ENCODE results near the gene JMJD4.

JMJD4 gene, protein sequence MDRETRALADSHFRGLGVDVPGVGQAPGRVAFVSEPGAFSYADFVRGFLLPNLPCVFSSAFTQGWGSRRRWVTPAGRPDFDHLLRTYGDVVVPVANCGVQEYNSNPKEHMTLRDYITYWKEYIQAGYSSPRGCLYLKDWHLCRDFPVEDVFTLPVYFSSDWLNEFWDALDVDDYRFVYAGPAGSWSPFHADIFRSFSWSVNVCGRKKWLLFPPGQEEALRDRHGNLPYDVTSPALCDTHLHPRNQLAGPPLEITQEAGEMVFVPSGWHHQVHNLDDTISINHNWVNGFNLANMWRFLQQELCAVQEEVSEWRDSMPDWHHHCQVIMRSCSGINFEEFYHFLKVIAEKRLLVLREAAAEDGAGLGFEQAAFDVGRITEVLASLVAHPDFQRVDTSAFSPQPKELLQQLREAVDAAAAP

DNA sequence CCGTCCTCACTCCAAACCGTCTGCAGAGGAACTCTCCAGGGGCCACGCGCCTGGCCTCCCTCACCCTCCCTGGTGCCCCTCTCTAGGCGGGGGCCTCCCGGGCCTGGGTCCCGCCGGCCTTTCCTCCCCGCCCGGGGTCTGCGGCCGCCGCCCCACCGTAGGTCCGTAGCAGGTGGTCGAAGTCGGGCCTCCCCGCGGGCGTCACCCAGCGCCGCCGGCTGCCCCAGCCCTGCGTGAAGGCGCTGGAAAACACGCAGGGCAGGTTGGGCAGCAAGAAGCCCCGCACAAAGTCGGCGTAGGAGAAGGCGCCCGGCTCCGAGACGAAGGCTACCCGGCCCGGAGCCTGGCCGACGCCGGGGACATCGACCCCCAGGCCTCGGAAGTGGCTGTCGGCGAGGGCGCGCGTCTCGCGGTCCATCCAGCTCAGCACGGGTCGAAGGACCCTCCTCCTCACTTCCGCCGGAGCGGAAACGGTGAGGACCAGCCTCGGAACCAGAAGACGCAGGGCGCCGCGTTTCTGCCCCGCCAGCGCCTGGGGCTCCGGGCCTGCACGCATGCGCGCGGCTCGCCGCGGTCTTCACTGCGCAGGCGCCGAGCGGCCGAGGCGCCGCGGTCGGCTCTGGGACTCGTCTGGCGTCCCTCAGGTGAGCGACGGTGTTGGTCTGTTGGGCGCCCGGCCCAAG lies at the start of gene JMJD4, which contains the start of gene SNAP47:
Gene JMJD4 (minus strand): TSS at position 447 of the 683 bp plus-strand sequence. CDS start 29 bp downstream, at position 418.
Gene SNAP47 (plus strand): TSS at position 580 of the 683 bp plus-strand sequence. CDS start 12,302 bp downstream, outside the sequence.
- H3K27me3 Mint-ChIP-seq (ENCODE audit: low read depth), result no peaks in the 10 kb centered on the region
- H3K4me1 Mint-ChIP-seq (ENCODE audit: low read depth), result peaks cover 17% of the 10 kb centered on the region
- H3K4me3 Mint-ChIP-seq, result peak within 1 kb of the TSS; percentile 94
- DNase-seq (ENCODE audit: low spot score), result peak; percentile 95
- no peaks in the 10 kb centered on the region for H3K9me3 Mint-ChIP-seq
- peak within 1 kb of the TSS; percentile 91 for H3K27ac Mint-ChIP-seq
- H3K36me3 Mint-ChIP-seq (ENCODE audit: low read depth), result no peaks in the 10 kb centered on the region

DNA sequence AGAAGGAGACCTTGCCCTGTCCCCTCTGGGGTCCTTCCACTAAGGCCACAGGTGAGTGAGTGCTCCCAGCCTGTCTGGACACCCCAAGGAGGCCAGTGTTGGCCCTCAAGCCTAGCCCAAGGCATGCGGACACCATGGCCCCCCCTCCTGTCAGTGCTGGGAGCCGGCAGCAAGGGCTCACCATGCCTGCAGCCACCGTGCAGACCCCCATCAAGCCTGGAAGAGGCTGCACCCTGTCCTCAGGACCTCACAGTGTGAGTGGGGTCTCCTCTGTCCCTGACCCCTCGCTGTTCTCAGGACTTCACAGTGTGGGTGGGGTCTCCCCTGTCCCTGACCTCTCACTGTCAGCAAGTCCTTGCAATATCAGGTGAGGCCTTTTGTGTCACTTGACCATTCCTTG lies 47.1 kb upstream of the JMJD4 start:
- H3K9me3 Mint-ChIP-seq, result no peaks in the 10 kb centered on the region
- no peak for DNase-seq (ENCODE audit: low spot score)
- no peak overlapping the region for H3K27ac Mint-ChIP-seq
- H3K27me3 Mint-ChIP-seq (ENCODE audit: low read depth), result no peaks in the 10 kb centered on the region
- peaks cover 11% of the 10 kb centered on the region for H3K4me1 Mint-ChIP-seq (ENCODE audit: low read depth)
- peaks cover 11% of the 10 kb centered on the region for H3K36me3 Mint-ChIP-seq (ENCODE audit: low read depth)
- H3K4me3 Mint-ChIP-seq, result no peak overlapping the region

DNA sequence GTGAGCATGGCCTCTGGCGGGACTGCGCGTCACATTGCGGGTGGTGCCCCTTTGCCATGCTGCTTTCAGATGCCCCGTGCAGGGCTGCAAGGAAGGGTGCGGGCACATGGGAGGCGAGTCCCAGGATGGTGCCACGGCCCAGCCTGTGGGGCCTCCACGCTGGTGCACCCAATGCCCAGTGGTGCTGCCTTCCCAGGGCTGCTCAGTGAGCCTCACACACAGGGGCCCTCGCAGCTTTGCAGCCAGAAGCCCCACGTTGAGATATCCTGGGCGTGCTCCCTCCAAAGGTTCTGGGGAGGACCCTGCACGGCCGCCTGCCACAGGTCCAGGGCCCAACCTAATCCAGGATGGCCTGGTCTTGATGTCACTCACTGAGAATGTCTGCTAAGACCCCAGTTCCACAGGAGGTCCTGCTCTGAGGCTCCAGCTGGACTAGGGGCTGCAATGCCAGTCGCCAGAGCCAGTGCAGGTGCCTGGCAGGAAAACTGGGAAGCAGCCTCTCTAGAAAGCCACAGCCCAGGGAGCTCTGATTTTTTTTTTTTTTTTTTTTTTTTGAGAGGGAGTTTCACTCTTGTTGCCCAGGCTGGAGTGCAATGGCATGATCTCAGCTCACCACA lies 46.3 kb upstream of the JMJD4 start:
- Mint-ChIP-seq H3K27ac (no peak overlapping the region), H3K4me3 (no peak overlapping the region), H3K36me3 (ENCODE audit: low read depth) (peaks cover 11% of the 10 kb centered on the region), H3K4me1 (ENCODE audit: low read depth) (peaks cover 9% of the 10 kb centered on the region), H3K9me3 (no peaks in the 10 kb centered on the region), H3K27me3 (ENCODE audit: low read depth) (no peaks in the 10 kb centered on the region)
- DNase-seq (ENCODE audit: low spot score), result no peak

DNA sequence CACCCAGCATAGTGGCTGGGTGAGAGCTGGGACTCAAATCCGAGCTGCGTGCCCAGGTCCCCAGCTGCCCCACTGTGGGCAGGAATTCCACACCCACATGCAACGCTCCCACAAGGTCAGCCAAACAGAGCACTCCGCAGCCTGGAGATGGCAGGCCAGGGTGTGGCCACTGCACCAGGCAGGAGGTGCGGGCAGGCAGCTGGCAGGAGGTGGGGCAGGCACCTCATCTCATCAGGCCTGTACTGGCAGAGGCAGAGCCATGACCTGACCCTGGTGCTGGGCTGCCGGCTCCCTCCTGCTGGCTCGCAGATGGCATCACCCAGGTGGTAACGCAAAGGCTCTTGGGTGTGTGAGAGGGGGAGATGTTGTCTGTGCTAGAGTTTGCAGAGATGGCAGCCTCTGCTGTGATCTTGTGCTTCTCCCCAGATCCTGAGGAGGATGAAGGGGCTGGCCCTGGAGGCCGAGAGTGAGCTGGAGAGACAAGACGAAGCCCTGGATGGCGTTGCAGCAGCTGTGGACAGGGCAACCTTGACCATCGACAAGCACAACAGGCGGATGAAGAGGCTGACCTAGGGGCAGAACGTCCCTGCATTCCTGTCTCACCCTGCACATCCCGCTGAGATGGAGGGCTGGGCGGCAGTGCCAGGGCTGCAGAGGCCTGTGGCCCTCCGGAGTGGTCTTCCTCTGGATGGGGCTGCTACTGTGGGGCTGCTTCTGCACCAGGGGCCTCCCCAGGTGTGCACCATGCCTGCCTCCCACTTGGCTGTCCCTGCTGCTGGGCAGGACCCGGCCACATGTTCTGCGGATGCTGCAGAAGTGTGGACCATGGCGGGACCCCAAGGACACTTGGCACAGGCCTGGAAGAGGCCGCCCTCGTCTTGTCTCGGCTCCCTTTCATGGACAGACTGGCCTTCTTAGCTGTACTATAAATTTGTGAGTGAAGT lies 45.3 kb upstream of the JMJD4 start:
- Mint-ChIP-seq H3K4me3 (no peak overlapping the region), H3K27ac (no peak overlapping the region), H3K36me3 (ENCODE audit: low read depth) (peaks cover 11% of the 10 kb centered on the region), H3K4me1 (ENCODE audit: low read depth) (peaks cover 4% of the 10 kb centered on the region), H3K9me3 (no peaks in the 10 kb centered on the region), H3K27me3 (ENCODE audit: low read depth) (no peaks in the 10 kb centered on the region)
- DNase-seq (ENCODE audit: low spot score), result no peak

DNA sequence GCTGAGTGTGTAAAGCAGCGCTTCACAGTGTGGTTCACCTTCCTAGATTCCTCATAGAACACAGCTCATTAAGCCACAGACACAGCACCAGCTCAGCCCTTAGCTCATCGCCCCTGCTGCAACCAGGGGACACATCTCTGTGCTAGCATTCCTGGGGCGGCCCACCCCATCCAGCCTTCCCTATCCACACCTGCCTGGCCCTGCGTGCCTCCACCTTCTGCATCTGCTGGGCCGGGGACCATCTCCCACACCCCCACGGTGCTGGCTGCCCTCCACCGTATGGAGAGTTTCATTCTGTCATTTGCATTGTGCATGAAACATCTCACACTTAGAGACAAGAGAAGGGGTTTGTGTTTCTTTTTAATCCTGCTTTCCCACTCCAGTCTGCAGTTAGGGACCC lies 44.6 kb upstream of the JMJD4 start:
- no peak overlapping the region for H3K27ac Mint-ChIP-seq
- H3K4me1 Mint-ChIP-seq (ENCODE audit: low read depth), result peaks cover 3% of the 10 kb centered on the region
- peaks cover 11% of the 10 kb centered on the region for H3K36me3 Mint-ChIP-seq (ENCODE audit: low read depth)
- no peak overlapping the region for H3K4me3 Mint-ChIP-seq
- no peaks in the 10 kb centered on the region for H3K9me3 Mint-ChIP-seq
- H3K27me3 Mint-ChIP-seq (ENCODE audit: low read depth), result no peaks in the 10 kb centered on the region
- DNase-seq (ENCODE audit: low spot score), result no peak

DNA sequence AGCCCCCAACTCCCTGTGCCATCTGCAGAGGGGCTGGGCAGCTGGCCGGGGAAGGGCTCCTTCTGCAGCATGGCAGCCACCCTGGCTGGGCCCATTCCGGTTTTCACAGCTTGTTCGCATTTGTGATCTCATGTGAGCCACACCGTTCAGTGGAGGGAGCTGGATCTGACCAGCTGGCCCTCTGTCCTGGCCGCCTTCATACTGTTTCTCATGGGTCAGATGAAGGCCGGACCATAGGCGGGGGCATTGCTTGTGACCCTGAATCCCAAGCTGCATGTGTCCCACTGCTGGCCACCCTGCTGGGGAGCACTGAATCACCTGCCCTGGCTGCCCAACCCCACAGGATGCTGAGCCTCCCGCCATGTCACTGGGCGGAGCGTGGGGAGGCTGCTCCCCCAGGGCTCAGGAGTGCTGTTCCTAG lies 43.9 kb upstream of the JMJD4 start:
- H3K4me3 Mint-ChIP-seq, result no peak overlapping the region
- H3K27ac Mint-ChIP-seq, result no peak overlapping the region
- no peak for DNase-seq (ENCODE audit: low spot score)
- H3K4me1 Mint-ChIP-seq (ENCODE audit: low read depth), result peaks cover 8% of the 10 kb centered on the region
- peaks cover 12% of the 10 kb centered on the region for H3K36me3 Mint-ChIP-seq (ENCODE audit: low read depth)
- no peaks in the 10 kb centered on the region for H3K9me3 Mint-ChIP-seq
- H3K27me3 Mint-ChIP-seq (ENCODE audit: low read depth), result no peaks in the 10 kb centered on the region

DNA sequence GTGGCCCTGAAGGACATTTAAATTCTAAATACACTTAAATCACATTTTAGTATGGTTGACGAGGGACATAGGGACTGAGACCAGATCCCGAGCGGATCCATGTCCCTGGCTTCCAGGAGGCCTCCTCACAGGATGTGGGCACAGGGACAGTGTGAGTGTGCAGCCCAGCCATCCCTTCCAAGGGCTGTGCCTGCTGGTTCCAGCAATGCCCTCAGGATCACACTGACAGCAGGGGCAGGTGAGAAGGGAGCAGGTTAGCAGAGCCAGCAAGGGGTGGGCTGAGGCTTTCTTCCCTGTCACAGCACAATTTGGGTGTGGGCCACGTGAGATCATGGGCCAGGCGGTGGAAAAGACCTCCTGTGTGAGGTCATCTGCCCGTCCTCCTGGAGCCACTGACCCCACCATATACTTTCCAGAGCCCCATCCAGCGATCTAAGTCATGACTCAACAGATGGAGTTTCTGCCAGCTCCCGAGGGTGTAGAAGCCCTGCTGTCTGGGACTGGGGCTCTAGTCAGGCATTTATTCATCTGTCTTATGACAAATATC lies 43.4 kb upstream of the JMJD4 start:
- peaks cover 14% of the 10 kb centered on the region for H3K36me3 Mint-ChIP-seq (ENCODE audit: low read depth)
- DNase-seq (ENCODE audit: low spot score), result no peak
- H3K4me1 Mint-ChIP-seq (ENCODE audit: low read depth), result peaks cover 13% of the 10 kb centered on the region
- H3K9me3 Mint-ChIP-seq, result no peaks in the 10 kb centered on the region
- H3K27me3 Mint-ChIP-seq (ENCODE audit: low read depth), result no peaks in the 10 kb centered on the region
- H3K27ac Mint-ChIP-seq, result no peak overlapping the region
- no peak overlapping the region for H3K4me3 Mint-ChIP-seq

DNA sequence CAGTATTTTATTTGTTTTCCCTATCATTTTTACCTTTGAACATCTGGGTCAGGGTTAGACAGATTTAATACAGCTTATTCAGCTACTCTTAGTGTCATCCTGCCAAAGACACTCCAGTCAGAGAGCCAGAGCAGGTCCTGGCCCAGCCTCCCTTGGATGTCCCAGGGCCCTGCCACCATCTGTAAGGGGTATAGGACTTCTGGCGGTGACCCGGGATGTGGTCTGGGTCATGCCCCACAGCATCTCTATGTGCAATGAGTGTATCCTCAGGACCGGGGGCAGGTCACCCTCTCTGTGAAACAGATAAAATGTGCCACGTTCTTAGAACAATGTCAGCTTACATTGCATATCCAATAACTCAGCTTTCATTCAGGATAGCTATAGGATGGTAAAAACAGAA lies 42.5 kb upstream of the JMJD4 start:
- H3K27ac Mint-ChIP-seq, result no peak overlapping the region
- no peak overlapping the region for H3K4me3 Mint-ChIP-seq
- no peaks in the 10 kb centered on the region for H3K27me3 Mint-ChIP-seq (ENCODE audit: low read depth)
- peaks cover 14% of the 10 kb centered on the region for H3K36me3 Mint-ChIP-seq (ENCODE audit: low read depth)
- no peaks in the 10 kb centered on the region for H3K9me3 Mint-ChIP-seq
- DNase-seq (ENCODE audit: low spot score), result no peak
- H3K4me1 Mint-ChIP-seq (ENCODE audit: low read depth), result peaks cover 14% of the 10 kb centered on the region

DNA sequence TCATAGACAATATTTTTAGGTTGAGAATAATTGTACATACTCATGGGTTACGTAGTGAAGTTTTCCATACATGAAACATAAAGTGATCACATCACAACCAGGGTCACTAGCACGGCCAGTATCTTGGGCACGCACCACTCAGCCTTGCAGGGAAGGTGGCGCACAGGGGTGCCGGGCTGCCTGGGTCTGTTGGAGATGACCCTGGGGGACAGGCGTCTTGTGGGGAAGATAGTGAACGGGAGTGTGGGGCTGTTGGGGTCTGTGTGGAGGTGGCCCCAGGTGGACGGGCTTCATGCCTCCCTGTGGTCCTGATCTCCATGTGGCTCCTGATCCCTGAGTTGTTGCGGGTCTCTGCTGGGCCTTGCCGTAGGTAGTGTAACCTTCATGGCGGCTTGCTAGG lies 42.1 kb upstream of the JMJD4 start:
- peaks cover 17% of the 10 kb centered on the region for H3K4me1 Mint-ChIP-seq (ENCODE audit: low read depth)
- H3K9me3 Mint-ChIP-seq, result no peaks in the 10 kb centered on the region
- peaks cover 14% of the 10 kb centered on the region for H3K36me3 Mint-ChIP-seq (ENCODE audit: low read depth)
- H3K4me3 Mint-ChIP-seq, result no peak overlapping the region
- no peaks in the 10 kb centered on the region for H3K27me3 Mint-ChIP-seq (ENCODE audit: low read depth)
- H3K27ac Mint-ChIP-seq, result no peak overlapping the region
- DNase-seq (ENCODE audit: low spot score), result no peak

DNA sequence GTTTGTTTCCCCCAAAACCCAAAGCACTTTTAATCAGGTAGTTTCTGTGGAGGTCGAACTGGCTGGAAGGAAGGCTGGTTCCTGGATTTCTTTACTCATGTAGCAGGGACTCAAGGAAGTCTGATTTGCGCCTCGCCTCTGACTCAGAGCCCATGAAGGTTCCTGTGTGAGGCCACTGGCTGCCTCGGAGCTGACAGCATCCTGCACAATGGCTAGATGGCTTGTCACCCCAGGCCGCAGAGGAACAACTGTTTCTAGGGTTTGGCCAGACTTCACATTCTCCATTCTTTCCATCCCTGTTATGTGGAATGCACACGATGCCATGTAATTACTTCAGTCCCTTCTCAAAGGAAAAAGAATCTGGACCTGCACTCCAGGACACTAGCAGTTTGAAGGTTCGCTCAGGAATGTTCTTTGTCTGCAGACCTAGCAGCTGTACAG lies 41.2 kb upstream of the JMJD4 start:
- Mint-ChIP-seq H3K4me3 (no peak overlapping the region), H3K36me3 (ENCODE audit: low read depth) (peaks cover 14% of the 10 kb centered on the region), H3K27ac (no peak overlapping the region), H3K4me1 (ENCODE audit: low read depth) (peaks cover 18% of the 10 kb centered on the region), H3K27me3 (ENCODE audit: low read depth) (no peaks in the 10 kb centered on the region), H3K9me3 (no peaks in the 10 kb centered on the region)
- DNase-seq (ENCODE audit: low spot score), result no peak

DNA sequence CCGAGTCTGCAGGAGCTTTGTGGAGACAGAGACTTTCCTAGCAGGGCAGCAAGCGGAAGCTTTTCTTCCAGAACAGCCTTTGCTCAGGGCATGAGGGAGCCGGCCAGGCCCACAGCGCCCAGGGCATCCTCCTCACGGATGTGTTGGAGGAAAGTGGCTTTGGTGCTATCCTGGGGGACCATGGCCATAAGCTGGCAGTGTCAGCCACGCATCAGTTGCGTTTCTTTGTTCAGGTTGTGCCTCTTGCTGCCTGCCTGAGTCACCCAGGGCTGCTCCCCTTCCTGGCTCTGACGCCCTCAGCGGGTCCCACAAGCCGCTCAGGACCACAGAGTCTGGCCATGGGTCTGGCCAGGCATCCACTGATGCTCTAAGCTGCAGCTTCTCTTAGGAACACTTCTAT lies 40.7 kb upstream of the JMJD4 start:
- no peak for DNase-seq (ENCODE audit: low spot score)
- H3K4me1 Mint-ChIP-seq (ENCODE audit: low read depth), result peaks cover 18% of the 10 kb centered on the region
- H3K36me3 Mint-ChIP-seq (ENCODE audit: low read depth), result peaks cover 14% of the 10 kb centered on the region
- no peak overlapping the region for H3K27ac Mint-ChIP-seq
- H3K4me3 Mint-ChIP-seq, result no peak overlapping the region
- H3K9me3 Mint-ChIP-seq, result no peaks in the 10 kb centered on the region
- H3K27me3 Mint-ChIP-seq (ENCODE audit: low read depth), result no peaks in the 10 kb centered on the region

DNA sequence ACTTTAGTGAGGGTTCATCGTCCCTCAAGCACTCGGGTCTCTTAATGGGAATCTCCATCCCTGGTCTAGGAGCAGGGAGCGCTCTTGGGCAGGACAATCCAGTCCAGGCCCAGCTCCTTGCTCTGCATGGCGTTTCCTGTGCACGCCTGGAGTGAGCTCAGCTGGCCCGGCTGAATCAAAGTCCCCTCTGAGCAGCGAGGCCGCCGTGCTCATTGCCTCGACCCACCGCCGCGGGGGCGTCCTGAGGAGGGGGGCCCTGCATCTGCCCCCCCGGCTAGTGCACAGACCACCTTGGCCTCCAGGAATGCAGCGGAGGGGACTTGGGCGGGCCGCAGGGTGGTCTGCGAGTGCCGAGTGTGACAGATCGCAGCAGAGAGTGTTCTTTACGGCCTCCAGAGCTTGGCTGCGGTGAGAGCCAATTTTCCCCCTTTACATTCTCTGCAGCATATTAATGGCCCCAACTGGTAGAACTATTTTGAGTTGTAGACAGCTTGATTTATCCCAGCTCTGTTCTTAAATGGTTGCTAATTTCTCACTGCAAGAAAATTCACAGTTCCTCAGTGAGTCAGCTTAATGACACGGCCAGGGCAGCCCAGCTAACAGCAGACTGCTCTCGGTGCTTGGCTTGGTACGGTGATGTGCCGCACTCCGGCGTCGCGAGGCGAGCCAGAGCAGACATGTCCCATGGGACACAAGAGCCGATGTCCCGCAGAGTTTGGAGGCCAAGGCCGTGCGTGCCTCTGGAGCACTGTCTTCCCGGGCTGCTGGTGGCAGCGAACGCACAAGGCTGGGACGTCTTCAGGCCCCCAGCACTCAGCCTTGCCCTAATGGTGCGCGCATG lies 39.9 kb upstream of the JMJD4 start:
- Mint-ChIP-seq H3K27ac (no peak overlapping the region), H3K27me3 (ENCODE audit: low read depth) (no peaks in the 10 kb centered on the region), H3K4me1 (ENCODE audit: low read depth) (peaks cover 18% of the 10 kb centered on the region), H3K4me3 (no peak overlapping the region), H3K36me3 (ENCODE audit: low read depth) (peaks cover 15% of the 10 kb centered on the region), H3K9me3 (no peaks in the 10 kb centered on the region)
- no peak for DNase-seq (ENCODE audit: low spot score)

Measured in T-helper 2 cell treated with Interferon-gamma antibody and Interleukin-4, amounts not matched to agents 5 μg/mL and 100 μg/mL, for 36 hours (primary cell).